ENCODE data around the gene DIPK1A.

DNA sequence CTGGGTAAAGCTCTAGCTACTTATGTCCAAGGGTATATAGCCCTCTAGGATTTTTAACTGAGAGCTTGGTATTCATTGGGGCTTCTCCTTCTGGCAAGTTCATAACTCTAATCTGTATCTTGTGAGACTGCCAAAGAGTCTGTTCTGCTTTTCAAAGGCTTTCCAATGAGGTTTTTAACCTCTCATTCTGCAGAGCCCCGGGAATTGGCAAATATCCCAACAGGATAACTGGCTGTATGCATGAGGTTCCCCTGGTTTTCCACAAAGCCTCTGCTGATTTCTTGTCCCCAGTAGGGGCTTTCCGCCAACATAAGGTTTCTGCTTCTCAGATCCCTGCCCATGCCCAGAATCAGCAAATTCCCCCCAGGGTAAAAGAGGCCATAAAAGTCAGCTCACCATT, 88.5 kb downstream of the DIPK1A start:
- TF ChIP-seq, protein P1, sequence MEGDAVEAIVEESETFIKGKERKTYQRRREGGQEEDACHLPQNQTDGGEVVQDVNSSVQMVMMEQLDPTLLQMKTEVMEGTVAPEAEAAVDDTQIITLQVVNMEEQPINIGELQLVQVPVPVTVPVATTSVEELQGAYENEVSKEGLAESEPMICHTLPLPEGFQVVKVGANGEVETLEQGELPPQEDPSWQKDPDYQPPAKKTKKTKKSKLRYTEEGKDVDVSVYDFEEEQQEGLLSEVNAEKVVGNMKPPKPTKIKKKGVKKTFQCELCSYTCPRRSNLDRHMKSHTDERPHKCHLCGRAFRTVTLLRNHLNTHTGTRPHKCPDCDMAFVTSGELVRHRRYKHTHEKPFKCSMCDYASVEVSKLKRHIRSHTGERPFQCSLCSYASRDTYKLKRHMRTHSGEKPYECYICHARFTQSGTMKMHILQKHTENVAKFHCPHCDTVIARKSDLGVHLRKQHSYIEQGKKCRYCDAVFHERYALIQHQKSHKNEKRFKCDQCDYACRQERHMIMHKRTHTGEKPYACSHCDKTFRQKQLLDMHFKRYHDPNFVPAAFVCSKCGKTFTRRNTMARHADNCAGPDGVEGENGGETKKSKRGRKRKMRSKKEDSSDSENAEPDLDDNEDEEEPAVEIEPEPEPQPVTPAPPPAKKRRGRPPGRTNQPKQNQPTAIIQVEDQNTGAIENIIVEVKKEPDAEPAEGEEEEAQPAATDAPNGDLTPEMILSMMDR (IDR thresholded peaks at IDR 0.05): no peak
- no peak for TF ChIP-seq EZH2 (IDR thresholded peaks at IDR 0.05)

Data from neural progenitor cell (in vitro differentiated cells).